SK-N-DZ (cell line): ENCODE measurements around the gene PPP6R1.

Experiments used
- DNase-seq: peaks from one replicate; pipeline ENCODE4 v3.0.0-alpha.2; 2015; ENCODE audit warnings: low spot score
- small RNA-seq, 2 experiments: library from RNA; depleted of rRNA; stranded (forward); fragments of <200 nt; gene quantifications; one replicate each; pipeline ENCODE3, GENCODE V24; 2014

Gene PPP6R1

GRCh38 chr19:55188625-55189024, 70.2 kb downstream of the PPP6R1 start:
- DNase-seq = no peak

DNA sequence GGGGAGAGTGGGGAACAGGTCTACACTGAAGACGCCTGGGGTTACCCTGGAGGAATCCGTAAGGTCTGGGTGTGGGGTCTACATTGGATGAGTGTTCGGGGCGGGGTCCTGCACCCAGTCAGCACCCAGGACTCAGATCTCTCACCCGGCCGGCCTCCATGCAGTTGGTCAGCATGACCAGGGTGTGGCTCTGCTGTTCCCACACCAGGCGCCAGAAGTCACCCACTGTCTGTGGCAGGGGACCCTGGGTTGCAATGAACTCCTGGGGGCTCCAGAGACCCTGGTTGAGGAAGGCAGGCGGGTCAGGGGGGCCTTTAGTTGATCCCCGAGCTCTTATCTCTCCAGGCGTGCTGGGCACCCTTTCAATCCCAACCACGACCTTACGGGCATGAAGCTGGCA, 72.7 kb downstream of the PPP6R1 start:
- DNase-seq = no peak

- no peak for DNase-seq
These were observed 77.1 kb downstream of the PPP6R1 start for GRCh38 chr19:55181740-55182139.

Small RNA genes lying within 50 kb of the gene (small RNA-seq; reads per million reads assigned to genes)
- gene MIR6802 (0 reads per million in 2 experiments), gene MIR6803 (0 reads per million in 2 experiments), gene MIR6804 (0 reads per million in 2 experiments)
